Right lobe of liver (tissue), 4 donors: Measurements from ENCODE around the gene CENPV.

Source experiments
- CTCF ChIP-seq, 4 donors: fragments of 200-600 bp in 3 of 4; fragments of 450-650 bp in 1 of 4; IDR thresholded peaks; one replicate each; pipeline versions ENCODE4 v1.5.1 to v1.8.0; 2016 to 2022; ENCODE audit warnings: antibody characterized with exemption in 4 of 4, mild to moderate bottlenecking in 2 of 4
- POLR2A ChIP-seq: fragments of 450-650 bp; IDR thresholded peaks from one replicate; pipeline ENCODE4 v1.6.1; 2017; ENCODE audit warnings: antibody characterized with exemption, mild to moderate bottlenecking
- donor health status: DM: no; HTN: no; CAD: no.
- donor health status: DM: no; HTN: no; CAD: no.
- donor health status: DM: no; HTN: yes; CAD: no.

- TF ChIP-seq CTCF (IDR thresholded peaks at IDR 0.05) (no peak), POLR2A (no peak)
These were observed 27.3 kb downstream of the CENPV start for GRCh38 chr17:16325964-16326363.
